ENCODE data around the gene ME1. TPM values are rescaled to one million over a fixed set of nuclear protein-coding genes. Genes with fewer than 3 reads are reported as not detected.

Gene ME1
- total and polyA plus RNA-seq, 2 of the 13 experiments (the other 11 are each of a cell fraction or from before 2014, with no cell fraction given): not detected

- TF ChIP-seq ZNF407 (CRISPR knock-in tag; IDR thresholded peaks at IDR 0.05; ENCODE audit: not compliant biosample characterization) (no peak), ZFP91 (CRISPR knock-in tag; IDR thresholded peaks at IDR 0.05; ENCODE audit: borderline replicate concordance) (no peak), ZFYVE20 (CRISPR knock-in tag; IDR thresholded peaks at IDR 0.05; ENCODE audit: borderline replicate concordance, low read depth) (no peak), ZFY (CRISPR knock-in tag; IDR thresholded peaks at IDR 0.05) (no peak), PRMT3 (CRISPR knock-in tag; IDR thresholded peaks at IDR 0.05; ENCODE audit: borderline replicate concordance, low read depth) (no peak), ZNF318 (CRISPR knock-in tag; IDR thresholded peaks at IDR 0.05) (no peak), SRF (IDR thresholded peaks at IDR 0.05; ENCODE audit: low read depth, low read length) (no peak), CENPX (CRISPR knock-in tag; IDR thresholded peaks at IDR 0.05) (no peak), TFDP1 (CRISPR knock-in tag; IDR thresholded peaks at IDR 0.05; ENCODE audit: borderline replicate concordance) (no peak)
These were observed 136.2 kb downstream of the ME1 start (continued) for GRCh38 chr6:83294676-83295075.
